Activated CD8-positive, alpha-beta memory T cell treated with anti-CD3 and anti-CD28 coated beads for 36 hours (primary cell): Measurements from ENCODE around the gene MVD. TPM values are rescaled to one million over a fixed set of nuclear protein-coding genes. Genes with fewer than 3 reads are reported as not detected.

Experiments used
- CTCF ChIA-PET: fragments of 350-600 bp; sonication (Branson Sonifier 250); formaldehyde crosslinking; loops from one replicate; lab custom pipeline; 2021; ENCODE audit warnings: antibody characterized with exemption; lab: Charles Lee
- POLR2A ChIA-PET: fragments of 350-600 bp; sonication (Branson Sonifier 250); formaldehyde crosslinking; loops from one replicate; lab custom pipeline; 2021; ENCODE audit warnings: antibody characterized with exemption; lab: Charles Lee
- total RNA-seq, 2 experiments: library from RNA; stranded (reverse); gene quantifications; one replicate each; pipeline ENCODE4 v1.2.3, GENCODE V29; 2021

The MVD gene
- total RNA-seq, 2 experiments from 2014 or later = 66.5 to 68.5 TPM

DNA sequence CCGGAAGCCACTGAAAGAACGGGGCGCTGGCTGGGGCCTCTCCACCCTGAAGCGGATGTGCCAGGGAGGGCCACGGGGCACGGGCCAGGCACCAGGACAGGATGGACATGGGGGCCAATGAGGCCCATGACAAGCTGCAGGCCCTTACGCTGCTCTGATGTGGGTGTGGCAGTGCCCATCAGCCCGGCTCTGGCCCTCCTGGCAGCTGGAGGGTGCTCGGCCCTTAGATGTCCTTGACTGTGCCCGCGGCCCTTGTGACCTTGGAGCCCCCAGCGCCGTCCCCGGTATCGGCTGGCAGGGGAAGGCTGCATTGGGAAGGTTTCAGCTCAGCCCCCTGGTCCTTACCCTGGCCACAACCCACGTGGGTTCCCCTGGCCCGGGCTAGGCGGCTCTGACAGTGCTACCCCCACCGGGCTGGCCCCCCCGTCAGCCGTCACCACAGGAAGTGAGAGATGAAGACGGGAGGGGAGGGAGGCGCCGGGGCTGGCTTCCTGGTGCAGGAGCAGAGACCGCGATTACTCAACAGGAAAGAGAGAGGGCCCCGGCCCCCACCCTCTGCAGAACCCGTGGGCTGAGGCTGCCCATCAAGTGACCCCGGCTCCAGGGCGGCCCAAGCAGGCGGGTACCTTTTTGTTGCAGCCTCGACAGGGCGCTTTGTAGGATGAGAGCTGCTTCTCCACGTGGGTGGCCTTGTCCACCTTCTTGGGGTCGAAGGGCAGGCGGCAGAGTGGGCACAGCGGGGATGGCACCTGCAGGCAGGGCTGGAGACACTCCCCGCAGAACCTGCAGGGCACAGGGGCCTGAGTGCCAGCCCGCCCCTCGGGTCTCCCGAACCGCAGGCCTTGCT lies 38.0 kb upstream of the MVD start:
- CTCF ChIA-PET = interaction anchor here (0.7 to 3.0 kb wide), 9 partner anchors 9 to 135 kb away, joined by 3 to 15 read pairs (median 5); partner anchors contain the start of gene MVD
- POLR2A ChIA-PET = interaction anchor here (0.8 to 1.3 kb wide), 7 partner anchors 13 to 248 kb away, joined by 3 to 5 read pairs (median 4); no protein-coding TSS in a partner anchor

- CTCF ChIA-PET = interaction anchor here (0.7 to 3.0 kb wide), 7 partner anchors 8 to 134 kb away, joined by 3 to 15 read pairs (median 5); partner anchors contain the start of gene MVD
Measured at GRCh38 chr16:88700322-88700635, 37.4 kb upstream of the MVD start.

DNA sequence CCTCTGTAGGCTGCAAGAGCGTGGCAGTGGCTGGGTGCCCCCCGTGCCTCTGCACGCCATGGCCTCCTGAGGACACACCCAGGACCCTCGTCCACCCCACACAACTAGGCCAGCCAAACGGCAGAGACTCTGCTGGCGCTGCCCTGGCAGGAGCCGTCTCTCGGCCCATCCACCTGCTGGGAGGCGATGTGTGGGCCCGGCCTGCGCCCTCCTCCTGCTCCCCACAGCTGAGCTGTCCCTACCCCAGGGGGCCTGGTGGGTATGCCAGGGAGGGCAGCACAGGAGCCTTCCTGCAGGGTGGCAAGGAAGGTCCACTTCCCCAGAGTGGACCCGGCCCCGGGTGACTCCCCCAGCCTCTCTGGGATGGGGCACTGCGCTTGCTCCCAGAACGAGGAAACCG lies 36.3 kb upstream of the MVD start:
- CTCF ChIA-PET = no interaction called here
- POLR2A ChIA-PET = no interaction called here

More at GRCh38 chr16:88700322-88700635, 37.4 kb upstream of the MVD start:
- POLR2A ChIA-PET = interaction anchor here (0.8 to 1.3 kb wide), 4 partner anchors 13 to 248 kb away, joined by 3 to 5 read pairs (median 4); no protein-coding TSS in a partner anchor

DNA sequence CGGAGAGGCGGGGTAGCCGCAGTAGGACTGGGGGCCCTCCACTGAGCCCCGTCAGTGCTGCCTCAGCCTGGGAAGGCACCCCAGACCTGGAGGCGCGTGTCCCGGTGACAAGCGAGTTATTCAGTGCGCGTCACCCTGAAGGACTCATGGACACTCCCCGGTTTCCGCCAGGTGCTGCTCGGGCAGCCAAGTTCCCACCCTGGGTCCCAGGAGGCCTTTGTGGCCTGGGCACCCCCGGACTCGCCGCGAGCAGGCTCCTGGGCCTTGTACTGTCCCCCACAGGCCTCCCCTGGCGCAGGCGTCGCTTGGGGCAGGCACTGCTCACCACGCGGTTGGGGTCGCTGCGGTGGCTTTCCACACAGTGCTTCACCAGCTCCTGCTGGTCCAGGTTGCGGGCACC lies 35.8 kb upstream of the MVD start:
- CTCF ChIA-PET = interaction anchor here (0.8 kb wide), 1 partner anchor 11 kb away, joined by 4 read pairs; no protein-coding TSS in a partner anchor

GRCh38 chr16:88697831-88698615 lies 35.1 kb upstream of the MVD start:
- POLR2A ChIA-PET = no interaction called here
- CTCF ChIA-PET = interaction anchor here (0.8 kb wide), 1 partner anchor 10 kb away, joined by 4 read pairs; no protein-coding TSS in a partner anchor

More for the DNA sequence above, 35.8 kb upstream of the MVD start:
- POLR2A ChIA-PET = no interaction called here

DNA sequence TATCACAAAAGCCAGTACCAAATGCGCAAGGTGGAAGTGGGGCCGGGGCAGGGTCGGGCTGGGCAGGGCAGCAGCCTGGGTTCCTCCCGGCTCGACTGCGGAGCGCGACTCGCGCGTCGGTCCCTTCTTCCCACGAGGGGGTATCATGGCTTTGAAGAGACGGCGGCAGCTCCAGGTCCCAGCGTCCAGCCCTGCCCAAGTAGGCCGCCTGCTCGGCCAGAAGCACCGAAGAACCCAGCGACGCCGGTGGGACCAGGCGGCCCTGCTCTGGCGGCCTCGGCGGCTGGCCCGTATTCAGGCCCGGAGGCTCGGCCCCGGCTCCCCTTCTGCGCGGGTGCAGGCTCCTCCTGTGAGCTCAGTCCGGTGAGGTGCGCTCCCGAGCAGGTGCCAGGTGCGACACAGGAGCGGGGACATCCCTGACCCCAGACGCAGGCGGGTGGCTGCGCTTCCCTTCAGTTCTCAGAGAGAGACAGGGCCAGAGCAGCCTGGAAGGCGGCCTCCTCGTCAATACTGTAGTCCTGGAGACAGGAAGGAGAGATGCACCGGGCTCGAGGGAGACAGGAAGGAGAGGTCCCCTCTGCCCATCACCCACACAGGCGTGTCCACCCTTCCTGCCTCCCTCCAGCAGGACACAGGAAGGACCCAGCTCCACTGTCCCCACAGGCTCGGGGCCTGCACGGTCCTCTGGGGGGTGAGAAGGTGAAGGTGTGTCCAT lies 34.4 kb upstream of the MVD start:
- POLR2A ChIA-PET = no interaction called here
- CTCF ChIA-PET = no interaction called here

DNA sequence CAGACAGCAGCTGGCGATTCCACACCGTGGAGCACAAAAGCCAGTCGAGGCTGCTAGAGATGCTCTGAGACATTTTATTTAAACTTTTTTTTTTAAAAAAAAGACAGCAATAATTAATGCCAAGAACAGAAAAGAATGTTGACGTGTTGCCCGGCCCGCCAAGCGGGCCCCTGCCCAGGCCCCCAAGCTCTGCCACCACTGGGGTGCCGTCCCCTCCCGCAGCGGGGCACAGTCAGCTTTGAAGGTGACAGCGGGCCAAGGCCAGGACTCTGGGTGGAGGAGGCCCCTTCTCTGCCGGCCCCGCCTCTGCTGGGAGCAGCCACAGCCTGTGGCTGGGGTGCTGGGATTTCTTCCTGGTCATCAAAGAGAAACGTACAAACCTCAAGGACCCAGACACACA lies 33.5 kb upstream of the MVD start:
- ChIA-PET POLR2A (interaction anchor here (0.6 kb wide), 1 partner anchor 11 kb away, joined by 4 read pairs; no protein-coding TSS in a partner anchor), CTCF (interaction anchor here (1.0 kb wide), 1 partner anchor 41 kb away, joined by 3 read pairs; no protein-coding TSS in a partner anchor)

DNA sequence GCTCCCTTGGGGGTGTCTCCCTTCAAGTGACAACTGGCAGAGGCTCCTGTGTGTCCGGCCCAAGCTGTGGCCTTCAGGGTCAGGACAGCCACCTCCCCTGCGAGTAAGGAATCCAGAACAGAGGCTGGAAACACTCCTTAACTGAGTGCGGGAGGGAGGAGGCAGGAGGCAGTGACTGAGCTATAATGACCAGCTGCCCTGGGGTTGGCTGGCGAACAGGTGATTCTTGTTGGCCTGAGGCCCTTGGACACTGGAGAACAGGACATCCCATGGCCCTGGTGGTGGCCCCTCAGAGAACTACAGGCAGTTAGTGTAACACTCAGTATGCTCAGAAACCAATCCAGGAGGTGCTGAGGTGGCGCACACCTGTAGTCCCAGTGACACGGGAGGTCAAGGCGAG lies 32.9 kb upstream of the MVD start:
- POLR2A ChIA-PET = interaction anchor here (0.6 kb wide), 1 partner anchor 10 kb away, joined by 4 read pairs; no protein-coding TSS in a partner anchor
- CTCF ChIA-PET = interaction anchor here (1.0 kb wide), 1 partner anchor 42 kb away, joined by 3 read pairs; no protein-coding TSS in a partner anchor

DNA sequence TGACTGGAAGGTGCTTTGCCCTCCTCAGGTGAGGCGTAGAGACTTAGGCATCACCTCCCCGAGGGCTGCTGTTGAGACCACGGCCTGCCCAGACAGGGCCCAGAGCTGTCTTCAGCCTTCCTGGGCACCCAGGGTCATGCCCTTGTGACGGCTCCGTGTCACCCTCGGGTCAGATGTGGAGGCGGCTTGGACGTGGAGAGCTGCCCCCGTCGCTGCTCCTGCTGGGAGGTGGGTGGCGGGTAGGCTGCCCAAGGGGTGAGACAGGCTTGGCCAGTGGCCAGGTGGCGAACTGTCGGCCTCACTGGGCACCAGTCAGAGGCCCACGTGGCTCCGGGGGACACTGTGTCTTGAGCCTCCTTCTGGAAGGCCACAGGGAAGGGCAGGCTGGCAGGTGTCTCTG lies 32.3 kb upstream of the MVD start:
- POLR2A ChIA-PET = no interaction called here

GRCh38 chr16:88694221-88695087 lies 31.6 kb upstream of the MVD start:
- CTCF ChIA-PET = interaction anchor here (1.2 kb wide), 1 partner anchor 11 kb away, joined by 3 read pairs; no protein-coding TSS in a partner anchor
- POLR2A ChIA-PET = no interaction called here

More for the DNA sequence above, 32.3 kb upstream of the MVD start:
- CTCF ChIA-PET = no interaction called here

GRCh38 chr16:88693420-88694177 lies 30.7 kb upstream of the MVD start:
- CTCF ChIA-PET = interaction anchor here (1.2 kb wide), 1 partner anchor 11 kb away, joined by 3 read pairs; no protein-coding TSS in a partner anchor
- POLR2A ChIA-PET = no interaction called here

- CTCF ChIA-PET = interaction anchor here (0.8 to 1.2 kb wide), 2 partner anchors 8 to 45 kb away, joined by 3 to 4 read pairs; no protein-coding TSS in a partner anchor
- POLR2A ChIA-PET = interaction anchor here (1.0 kb wide), 1 partner anchor 29 kb away, joined by 3 read pairs; no protein-coding TSS in a partner anchor
Measured at GRCh38 chr16:88692861-88693260, 30.0 kb upstream of the MVD start.

GRCh38 chr16:88691924-88692560 lies 29.2 kb upstream of the MVD start:
- ChIA-PET POLR2A (interaction anchor here (1.0 kb wide), 1 partner anchor 28 kb away, joined by 3 read pairs; no protein-coding TSS in a partner anchor), CTCF (interaction anchor here (0.7 to 1.2 kb wide), 4 partner anchors 9 to 45 kb away, joined by 3 to 4 read pairs (median 3); no protein-coding TSS in a partner anchor)

DNA sequence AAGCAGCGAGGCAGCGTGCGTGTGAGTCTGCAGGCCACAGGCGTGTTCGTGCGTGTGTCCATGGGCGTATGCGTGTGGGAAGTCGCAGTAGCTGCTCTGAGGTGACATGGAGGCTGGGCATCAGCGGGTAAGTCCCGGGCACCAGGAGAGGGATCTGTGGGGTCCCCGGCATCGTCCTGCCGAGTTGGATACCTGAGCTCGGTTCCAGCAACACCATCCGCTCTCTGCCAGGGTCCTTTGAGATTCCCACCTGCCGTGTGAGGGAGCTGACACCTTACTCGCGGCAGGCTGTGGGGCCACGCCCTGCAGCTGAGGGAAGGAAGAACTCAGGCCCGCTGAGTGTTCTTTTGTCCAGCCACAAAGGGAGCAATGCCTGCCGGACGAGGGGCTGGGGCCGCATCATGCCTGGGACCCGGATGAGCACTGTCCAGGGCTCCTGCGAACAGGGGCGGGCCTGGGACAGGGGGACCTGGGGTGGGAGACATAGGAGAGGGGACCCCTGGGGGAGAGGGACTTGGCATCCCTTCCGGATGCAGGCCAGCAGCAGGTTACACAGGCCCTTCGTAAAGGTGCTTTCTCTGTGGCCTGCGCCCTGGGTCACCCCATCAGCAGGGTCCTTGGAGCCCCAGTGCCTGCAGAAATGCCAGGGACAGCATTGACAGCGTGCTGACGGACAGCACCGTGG lies 28.4 kb upstream of the MVD start:
- POLR2A ChIA-PET = no interaction called here
- CTCF ChIA-PET = interaction anchor here (1.2 kb wide), 1 partner anchor 9 kb away, joined by 4 read pairs; no protein-coding TSS in a partner anchor

DNA sequence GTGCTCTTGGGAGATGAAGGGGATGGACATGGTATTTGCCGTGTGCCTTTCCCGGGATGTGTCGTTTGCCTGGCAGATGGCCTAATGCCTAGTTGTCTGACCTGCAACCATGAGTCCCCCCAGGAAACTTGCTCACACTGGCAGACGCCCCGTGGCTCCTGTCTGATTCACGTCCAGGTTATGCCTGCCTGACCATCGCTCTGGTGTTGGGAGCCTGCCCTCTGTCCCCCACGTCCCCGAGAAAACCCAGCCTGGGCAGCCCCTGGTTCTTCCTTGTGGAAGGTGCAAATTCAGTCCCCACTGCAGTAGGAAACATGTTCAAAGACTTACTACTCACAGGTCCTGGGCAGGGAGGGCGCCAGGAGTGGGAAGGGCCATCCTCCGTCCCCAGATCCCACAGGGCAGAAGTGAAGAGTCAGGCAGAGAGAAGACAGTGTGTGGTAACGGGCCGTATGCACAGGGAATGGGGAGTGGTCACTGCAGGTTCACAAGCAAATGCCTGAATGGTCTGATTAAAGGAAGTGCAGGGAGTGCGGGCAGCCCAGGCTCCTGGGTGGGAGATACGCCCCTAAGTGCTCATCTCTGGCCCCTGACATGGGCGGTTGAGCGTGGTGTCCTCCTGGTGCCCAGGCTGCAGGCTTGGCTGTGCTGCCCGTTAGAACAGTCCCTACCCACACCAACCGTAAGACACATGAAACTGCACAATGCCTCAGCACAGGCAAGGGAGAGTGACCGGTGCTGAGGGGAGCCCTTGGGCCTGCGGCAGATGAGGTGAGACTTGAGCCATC lies 27.6 kb upstream of the MVD start:
- CTCF ChIA-PET = no interaction called here
- POLR2A ChIA-PET = no interaction called here
